Breast epithelium (tissue), 4 donors: ENCODE measurements around the gene PIGT. TPM values are rescaled to one million over a fixed set of nuclear protein-coding genes. Genes with fewer than 3 reads are reported as not detected.

Experiments used
- DNase-seq, 2 donors: peaks; one replicate each; pipeline ENCODE4 v3.0.0-alpha.2; 2019; ENCODE audit warnings: low spot score in 2 of 2
- H3K27ac ChIP-seq, 2 donors: fragments of 200-600 bp; sonication (generic) in 1 of 2; one replicate each; pipeline ENCODE4 v1.5.1; 2016 to 2019; ENCODE audit warnings: mild to moderate bottlenecking in 1 of 2
- H3K27me3 ChIP-seq, 2 donors: fragments of 200-600 bp; sonication (generic) in 1 of 2; one replicate each; pipeline versions ENCODE4 v1.5.1 to v1.6.0; 2017 to 2019; ENCODE audit warnings: control low read depth in 1 of 2, mild to moderate bottlenecking in 1 of 2
- H3K36me3 ChIP-seq: fragments of 200-600 bp; one replicate; pipeline ENCODE4 v1.5.1; 2019
- H3K4me1 ChIP-seq, 2 donors: fragments of 200-600 bp; sonication (generic); one replicate each; pipeline ENCODE4 v1.5.1; 2016 to 2019; ENCODE audit warnings: control low read depth in 1 of 2
- H3K4me3 ChIP-seq, 3 donors: fragments of 200-600 bp; sonication (generic); 1 replicate in 2 of 3; 2 replicates in 1 of 3; pipeline ENCODE4 v1.5.1; 2016 to 2019; ENCODE audit warnings: mild to moderate bottlenecking in 3 of 3, moderate library complexity in 2 of 3
- H3K9me3 ChIP-seq, 2 donors: fragments of 200-600 bp; sonication (generic) in 1 of 2; one replicate each; pipeline ENCODE4 v1.5.1; 2016 to 2019; ENCODE audit warnings: control low read depth in 1 of 2
- CTCF ChIP-seq, 3 donors: fragments of 450-650 bp; IDR thresholded peaks; one replicate each; pipeline ENCODE4 v1.5.1; 2016 to 2017; ENCODE audit warnings: antibody characterized with exemption in 3 of 3, mild to moderate bottlenecking in 3 of 3, moderate library complexity in 3 of 3
- POLR2A ChIP-seq: fragments of 450-650 bp; IDR thresholded peaks from one replicate; pipeline ENCODE4 v1.6.1; 2016; ENCODE audit warnings: antibody characterized with exemption, mild to moderate bottlenecking, moderate library complexity
- POLR2AphosphoS5 ChIP-seq, 3 donors: sonication (generic); formaldehyde crosslinking; IDR thresholded peaks; one replicate each; pipeline ENCODE4 v1.6.1; 2017; ENCODE audit warnings: antibody characterized with exemption in 3 of 3
- intact Hi-C: fragments of 100-400 bp; cut with DNase I; formaldehyde crosslinking; loops from one replicate; pipeline ENCODE4 v1.15.1; 2023; ENCODE audit warnings: low total_unique reads
- total RNA-seq, 3 donors: library from RNA; depleted of rRNA; stranded (reverse); fragments of >200 nt; gene quantifications; one replicate each; pipeline ENCODE4 v1.1.0, GENCODE V29; 2016

PIGT gene
- total RNA-seq, 3 donors from 2014 or later = 74.1 to 103 (median 76.7) TPM

- Histone ChIP-seq H3K4me1 (peaks cover 0 to 5% of the 10 kb centered on the region in 2 donors), H3K36me3 (peaks cover 8% of the 10 kb centered on the region), H3K27ac (peak overlapping the region in 1 of 2 donors; percentile 10), H3K27me3 (no peaks in the 10 kb centered on the region), H3K4me3 (no peak overlapping the region), H3K9me3 (no peaks in the 10 kb centered on the region)
- no peak for DNase-seq
- TF ChIP-seq POLR2AphosphoS5 (IDR thresholded peaks at IDR 0.05) = no peak
- intact Hi-C loops = no loop called here
Observed at GRCh38 chr20:45368221-45368980, 47.5 kb upstream of the PIGT start.

- no peak for DNase-seq
- Histone ChIP-seq H3K27me3 (no peaks in the 10 kb centered on the region), H3K36me3 (peaks cover 8% of the 10 kb centered on the region), H3K4me3 (no peak overlapping the region), H3K4me1 (no peaks in the 10 kb centered on the region), H3K9me3 (no peaks in the 10 kb centered on the region), H3K27ac (no peak overlapping the region)
- intact Hi-C loops = loop anchor here (10.0 kb wide), 1 partner anchor 54 kb away; no protein-coding TSS in a partner anchor
- no peak for TF ChIP-seq POLR2A
- no peak for TF ChIP-seq POLR2AphosphoS5 (IDR thresholded peaks at IDR 0.05)
- no peak for TF ChIP-seq CTCF (IDR thresholded peaks at IDR 0.05)
Observed at GRCh38 chr20:45370571-45371160, 45.3 kb upstream of the PIGT start.

- no peak for DNase-seq
Observed at GRCh38 chr20:45372241-45372640, 43.7 kb upstream of the PIGT start.

GRCh38 chr20:45372646-45373352 is 43.1 kb upstream of the PIGT start:
- no peak for TF ChIP-seq POLR2A
- no peak for TF ChIP-seq POLR2AphosphoS5 (IDR thresholded peaks at IDR 0.05)
- no peak for TF ChIP-seq CTCF (IDR thresholded peaks at IDR 0.05)
- peak overlapping the region in 1 of 2 donors; percentile 60 for H3K27ac ChIP-seq
- intact Hi-C loops = loop anchor here (10.0 kb wide), 1 partner anchor 52 kb away; no protein-coding TSS in a partner anchor

More at GRCh38 chr20:45372241-45372640, 43.7 kb upstream of the PIGT start:
- TF ChIP-seq POLR2A (no peak), POLR2AphosphoS5 (IDR thresholded peaks at IDR 0.05) (no peak), CTCF (IDR thresholded peaks at IDR 0.05) (no peak)
- intact Hi-C loops = loop anchor here (10.0 kb wide), 1 partner anchor 53 kb away; no protein-coding TSS in a partner anchor
- H3K4me3 ChIP-seq = peak overlapping the region in 1 of 3 donors; percentile 68
- no peaks in the 10 kb centered on the region for H3K36me3 ChIP-seq
- no peak overlapping the region for H3K27ac ChIP-seq
- no peaks in the 10 kb centered on the region for H3K27me3 ChIP-seq
- H3K4me1 ChIP-seq = no peaks in the 10 kb centered on the region
- no peaks in the 10 kb centered on the region for H3K9me3 ChIP-seq

GRCh38 chr20:45373353-45374100 is 42.4 kb upstream of the PIGT start:
- Histone ChIP-seq H3K9me3 (no peaks in the 10 kb centered on the region), H3K36me3 (no peaks in the 10 kb centered on the region), H3K27me3 (no peaks in the 10 kb centered on the region), H3K4me1 (no peaks in the 10 kb centered on the region), H3K27ac (peak overlapping the region; percentile 60 to 75), H3K4me3 (peak overlapping the region; percentile 48 to 68 (median 53))
- intact Hi-C loops = loop anchor here (10.0 kb wide), 1 partner anchor 51 kb away; no protein-coding TSS in a partner anchor
- DNase-seq = peak; percentile 67 to 95
- peak; percentile 29 to 81 (median 58) for TF ChIP-seq POLR2AphosphoS5 (IDR thresholded peaks at IDR 0.05)
- peak; percentile 74 to 85 (median 80) for TF ChIP-seq CTCF (IDR thresholded peaks at IDR 0.05)
- TF ChIP-seq POLR2A = no peak

More at GRCh38 chr20:45372646-45373352, 43.1 kb upstream of the PIGT start:
- Histone ChIP-seq H3K36me3 (no peaks in the 10 kb centered on the region), H3K27me3 (no peaks in the 10 kb centered on the region), H3K4me3 (peak overlapping the region; percentile 48 to 68 (median 53)), H3K4me1 (no peaks in the 10 kb centered on the region), H3K9me3 (no peaks in the 10 kb centered on the region)
- DNase-seq = no peak
